ENCODE results near the gene KRT84.

KRT84 gene

GRCh38 chr12:52418576-52419110, 33.2 kb upstream of the KRT84 start:
- Histone ChIP-seq H3K36me3 (ENCODE audit: insufficient read depth) (no peaks in the 10 kb centered on the region), H3K4me1 (ENCODE audit: low read depth, poor library complexity, severe bottlenecking) (no peaks in the 10 kb centered on the region), H4K20me1 (ENCODE audit: insufficient read depth) (no peaks in the 10 kb centered on the region), H2AFZ (ENCODE audit: low read depth) (no peak overlapping the region), H3K9ac (no peak overlapping the region), H3K4me3 (IDR thresholded peaks at IDR 0.05; ENCODE audit: insufficient read depth, low read depth, low read length) (no peak overlapping the region), H3K27me3 (ENCODE audit: insufficient read depth, low read depth) (no peaks in the 10 kb centered on the region; the same call in 1 of the 2 replicates), H3K79me2 (ENCODE audit: insufficient read depth, low read depth) (no peaks in the 10 kb centered on the region), H3K27ac (no peak overlapping the region), H3K4me2 (no peak overlapping the region)
- TF ChIP-seq, protein P1, sequence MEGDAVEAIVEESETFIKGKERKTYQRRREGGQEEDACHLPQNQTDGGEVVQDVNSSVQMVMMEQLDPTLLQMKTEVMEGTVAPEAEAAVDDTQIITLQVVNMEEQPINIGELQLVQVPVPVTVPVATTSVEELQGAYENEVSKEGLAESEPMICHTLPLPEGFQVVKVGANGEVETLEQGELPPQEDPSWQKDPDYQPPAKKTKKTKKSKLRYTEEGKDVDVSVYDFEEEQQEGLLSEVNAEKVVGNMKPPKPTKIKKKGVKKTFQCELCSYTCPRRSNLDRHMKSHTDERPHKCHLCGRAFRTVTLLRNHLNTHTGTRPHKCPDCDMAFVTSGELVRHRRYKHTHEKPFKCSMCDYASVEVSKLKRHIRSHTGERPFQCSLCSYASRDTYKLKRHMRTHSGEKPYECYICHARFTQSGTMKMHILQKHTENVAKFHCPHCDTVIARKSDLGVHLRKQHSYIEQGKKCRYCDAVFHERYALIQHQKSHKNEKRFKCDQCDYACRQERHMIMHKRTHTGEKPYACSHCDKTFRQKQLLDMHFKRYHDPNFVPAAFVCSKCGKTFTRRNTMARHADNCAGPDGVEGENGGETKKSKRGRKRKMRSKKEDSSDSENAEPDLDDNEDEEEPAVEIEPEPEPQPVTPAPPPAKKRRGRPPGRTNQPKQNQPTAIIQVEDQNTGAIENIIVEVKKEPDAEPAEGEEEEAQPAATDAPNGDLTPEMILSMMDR (conservative IDR thresholded peaks at IDR 0.05; ENCODE audit: low read depth, low read length): no peak

- Histone ChIP-seq H3K4me1 (ENCODE audit: low read depth, poor library complexity, severe bottlenecking) (no peaks in the 10 kb centered on the region), H3K9ac (no peak overlapping the region), H3K4me2 (no peak overlapping the region), H3K79me2 (ENCODE audit: insufficient read depth, low read depth) (no peaks in the 10 kb centered on the region), H3K27ac (no peak overlapping the region), H3K27me3 (ENCODE audit: insufficient read depth, low read depth) (peaks cover under 1% of the 10 kb centered on the region; the same call in 1 of the 2 replicates), H4K20me1 (ENCODE audit: insufficient read depth) (no peaks in the 10 kb centered on the region), H3K4me3 (IDR thresholded peaks at IDR 0.05; ENCODE audit: insufficient read depth, low read depth, low read length) (no peak overlapping the region), H3K36me3 (ENCODE audit: insufficient read depth) (no peaks in the 10 kb centered on the region), H2AFZ (ENCODE audit: low read depth) (no peak overlapping the region)
- TF ChIP-seq, protein P1 (conservative IDR thresholded peaks at IDR 0.05; ENCODE audit: low read depth, low read length): no peak
Observed at GRCh38 chr12:52417740-52418139, 32.3 kb upstream of the KRT84 start.

- no peaks in the 10 kb centered on the region for H3K4me1 ChIP-seq (ENCODE audit: low read depth, poor library complexity, severe bottlenecking)
- TF ChIP-seq, protein P1 (conservative IDR thresholded peaks at IDR 0.05; ENCODE audit: low read depth, low read length): no peak
- no peaks in the 10 kb centered on the region for H4K20me1 ChIP-seq (ENCODE audit: insufficient read depth)
- no peak overlapping the region for H2AFZ ChIP-seq (ENCODE audit: low read depth)
- H3K9ac ChIP-seq: no peak overlapping the region
- H3K4me3 ChIP-seq (IDR thresholded peaks at IDR 0.05; ENCODE audit: insufficient read depth, low read depth, low read length): no peak overlapping the region
- H3K27me3 ChIP-seq (ENCODE audit: insufficient read depth, low read depth): peaks cover 5% of the 10 kb centered on the region; the same call in 1 of the 2 replicates
- H3K36me3 ChIP-seq (ENCODE audit: insufficient read depth): no peaks in the 10 kb centered on the region
- H3K79me2 ChIP-seq (ENCODE audit: insufficient read depth, low read depth): no peaks in the 10 kb centered on the region
- H3K4me2 ChIP-seq: no peak overlapping the region
- H3K27ac ChIP-seq: no peak overlapping the region
Observed at GRCh38 chr12:52416795-52417194, 31.3 kb upstream of the KRT84 start.

- Histone ChIP-seq H4K20me1 (ENCODE audit: insufficient read depth) (no peaks in the 10 kb centered on the region), H3K27me3 (ENCODE audit: insufficient read depth, low read depth) (peaks cover 5% of the 10 kb centered on the region; the same call in 1 of the 2 replicates), H3K4me3 (IDR thresholded peaks at IDR 0.05; ENCODE audit: insufficient read depth, low read depth, low read length) (no peak overlapping the region), H3K4me1 (ENCODE audit: low read depth, poor library complexity, severe bottlenecking) (no peaks in the 10 kb centered on the region), H3K4me2 (no peak overlapping the region), H2AFZ (ENCODE audit: low read depth) (no peak overlapping the region), H3K27ac (no peak overlapping the region), H3K79me2 (ENCODE audit: insufficient read depth, low read depth) (no peaks in the 10 kb centered on the region), H3K36me3 (ENCODE audit: insufficient read depth) (no peaks in the 10 kb centered on the region), H3K9ac (no peak overlapping the region)
- TF ChIP-seq, protein P1 (conservative IDR thresholded peaks at IDR 0.05; ENCODE audit: low read depth, low read length): no peak
Observed at GRCh38 chr12:52415870-52416750, 30.7 kb upstream of the KRT84 start.
